Naive B cell (primary cell): ENCODE measurements around the gene CCDC60. TPM values are rescaled to one million over a fixed set of nuclear protein-coding genes. Genes with fewer than 3 reads are reported as not detected.

Source experiments
- ATAC-seq, 2 donors: fragments of 150-1000 bp; cut with Tn5 transposase; 2 replicates each; pipeline ENCODE4 v1.10.0; 2021; ENCODE audit warnings: low read depth in 2 of 2, mild to moderate bottlenecking in 2 of 2, moderate library complexity in 2 of 2
- DNase-seq: peaks from one replicate; pipeline ENCODE4 v3.0.0; 2022
- H3K27ac Mint-ChIP-seq, 6 donors: one replicate each; pipeline ENCODE4 v1.8.0; 2020 to 2022; ENCODE audit warnings: mild to moderate bottlenecking in 6 of 6, mixed read lengths in 6 of 6, moderate library complexity in 5 of 6, inconsistent platforms in 2 of 6
- H3K27me3 Mint-ChIP-seq, 3 donors: one replicate each; pipeline ENCODE4 v1.8.0; 2021 to 2022; ENCODE audit warnings: mixed read lengths in 3 of 3, mild to moderate bottlenecking in 1 of 3
- H3K36me3 Mint-ChIP-seq, 2 donors: one replicate each; pipeline ENCODE4 v1.8.0; 2020 to 2022; ENCODE audit warnings: mixed read lengths in 2 of 2, inconsistent platforms in 1 of 2, mild to moderate bottlenecking in 1 of 2
- H3K4me1 Mint-ChIP-seq, 3 donors: one replicate each; pipeline ENCODE4 v1.8.0; 2020 to 2022; ENCODE audit warnings: mixed read lengths in 3 of 3, inconsistent platforms in 1 of 3, mild to moderate bottlenecking in 1 of 3, moderate library complexity in 1 of 3
- H3K4me3 Mint-ChIP-seq, 8 donors: one replicate each; pipeline ENCODE4 v1.8.0; 2020 to 2022; ENCODE audit warnings: mild to moderate bottlenecking in 8 of 8, mixed read lengths in 8 of 8, moderate library complexity in 8 of 8, inconsistent platforms in 2 of 8
- H3K9me3 Mint-ChIP-seq, 7 donors: one replicate each; pipeline ENCODE4 v1.8.0; 2020 to 2022; ENCODE audit warnings: mixed read lengths in 7 of 7, mild to moderate bottlenecking in 5 of 7, inconsistent platforms in 2 of 7, moderate library complexity in 1 of 7
- polyA plus RNA-seq, 6 donors: library from polyadenylated mRNA; unstranded; fragments of 300-500 nt; fragmentation: Illumina TruSeq; gene quantifications; one replicate each; pipeline ENCODE4 v1.2.3, GENCODE V29; 2021; ENCODE audit warnings: low read depth in 6 of 6

CCDC60 gene
- polyA plus RNA-seq, 6 donors from 2014 or later: not detected

- H3K4me1 Mint-ChIP-seq: no peaks in the 10 kb centered on the region
- ATAC-seq: no peak
These were observed 144.6 kb downstream of the CCDC60 start for GRCh38 chr12:119479121-119479561.

DNA sequence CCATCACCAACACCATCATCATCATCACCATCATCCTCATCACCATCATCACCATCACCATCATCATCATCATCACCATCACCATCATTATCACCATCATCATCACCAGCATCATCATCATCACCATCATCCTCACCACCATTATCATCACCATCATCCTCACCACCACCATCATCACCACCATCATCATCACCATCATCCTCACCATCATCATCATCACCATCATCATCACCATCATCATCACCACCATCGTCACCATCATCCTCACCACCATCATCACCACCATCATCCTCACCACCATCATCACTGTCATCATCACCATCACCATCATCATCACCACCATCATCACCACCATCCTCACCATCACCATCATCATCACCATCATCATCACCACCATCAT lies 146.0 kb downstream of the CCDC60 start:
- DNase-seq (no peak), ATAC-seq (no peak)
- Mint-ChIP-seq H3K9me3 (peaks cover 0 to 8% (median 4%) of the 10 kb centered on the region in 7 donors), H3K27me3 (peaks cover 0 to 10% (median 8%) of the 10 kb centered on the region in 3 donors), H3K4me3 (no peak overlapping the region), H3K4me1 (no peaks in the 10 kb centered on the region), H3K27ac (no peak overlapping the region), H3K36me3 (no peaks in the 10 kb centered on the region)

More at GRCh38 chr12:119479121-119479561, 144.6 kb downstream of the CCDC60 start:
- Mint-ChIP-seq H3K36me3 (no peaks in the 10 kb centered on the region), H3K27me3 (peaks cover 0 to 7% (median 3%) of the 10 kb centered on the region in 3 donors), H3K4me3 (no peak overlapping the region), H3K27ac (no peak overlapping the region), H3K9me3 (peaks cover 0 to 8% (median 3%) of the 10 kb centered on the region in 7 donors)
- no peak for DNase-seq

- peaks cover 0 to 12% (median 4%) of the 10 kb centered on the region in 7 donors for H3K9me3 Mint-ChIP-seq
These were observed 152.1 kb downstream of the CCDC60 start for GRCh38 chr12:119486599-119487154.

GRCh38 chr12:119491814-119492213 lies 157.3 kb downstream of the CCDC60 start:
- no peak overlapping the region for H3K27ac Mint-ChIP-seq
- H3K4me1 Mint-ChIP-seq: no peaks in the 10 kb centered on the region
- ATAC-seq (no peak), DNase-seq (no peak)
- peaks cover 0 to 6% (median 4%) of the 10 kb centered on the region in 7 donors for H3K9me3 Mint-ChIP-seq
- H3K4me3 Mint-ChIP-seq: no peak overlapping the region
- peaks cover 19 to 45% (median 21%) of the 10 kb centered on the region in 3 donors for H3K27me3 Mint-ChIP-seq
- no peaks in the 10 kb centered on the region for H3K36me3 Mint-ChIP-seq

More at GRCh38 chr12:119486599-119487154, 152.1 kb downstream of the CCDC60 start:
- peak overlapping the region in 1 of 8 donors; percentile 24 for H3K4me3 Mint-ChIP-seq
- no peaks in the 10 kb centered on the region for H3K36me3 Mint-ChIP-seq
- DNase-seq: no peak
- no peak for ATAC-seq
- no peaks in the 10 kb centered on the region for H3K4me1 Mint-ChIP-seq
- H3K27ac Mint-ChIP-seq: no peak overlapping the region
- H3K27me3 Mint-ChIP-seq: peaks cover 8 to 27% (median 26%) of the 10 kb centered on the region in 3 donors

GRCh38 chr12:119500209-119500608 lies 165.7 kb downstream of the CCDC60 start:
- Mint-ChIP-seq H3K36me3 (no peaks in the 10 kb centered on the region), H3K4me3 (no peak overlapping the region), H3K27ac (no peak overlapping the region), H3K9me3 (peaks cover 0 to 3% (median 0%) of the 10 kb centered on the region in 7 donors), H3K27me3 (peaks cover 15 to 32% (median 22%) of the 10 kb centered on the region in 3 donors), H3K4me1 (no peaks in the 10 kb centered on the region)
- ATAC-seq: no peak
- no peak for DNase-seq

GRCh38 chr12:119501052-119501451 lies 166.5 kb downstream of the CCDC60 start:
- no peak for ATAC-seq

DNA sequence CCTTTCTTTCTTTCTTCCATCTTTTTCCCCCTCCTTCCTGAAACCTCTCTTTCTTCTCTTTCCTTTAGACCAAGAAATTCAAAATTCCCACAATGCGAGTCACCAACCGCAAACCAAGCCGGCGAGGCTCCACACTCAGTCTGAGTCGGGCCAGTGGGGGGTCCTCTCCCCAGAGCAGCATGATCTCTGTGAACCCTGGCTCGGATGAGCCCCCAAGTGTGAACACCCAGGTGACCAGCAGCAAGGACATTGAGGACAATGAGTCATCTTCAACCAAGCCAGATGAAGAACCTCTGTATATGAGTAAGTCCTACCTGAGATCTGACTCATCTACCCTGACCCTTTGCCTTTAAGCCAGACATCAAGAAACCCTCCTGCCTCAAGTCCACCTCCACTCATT lies 170.5 kb downstream of the CCDC60 start:
- DNase-seq: no peak
- no peak overlapping the region for H3K27ac Mint-ChIP-seq
- ATAC-seq: no peak
- H3K4me1 Mint-ChIP-seq: no peaks in the 10 kb centered on the region
- no peaks in the 10 kb centered on the region for H3K36me3 Mint-ChIP-seq
- peaks cover 0 to 4% (median 1%) of the 10 kb centered on the region in 7 donors for H3K9me3 Mint-ChIP-seq
- H3K27me3 Mint-ChIP-seq: peaks cover 12 to 16% (median 14%) of the 10 kb centered on the region in 3 donors
- H3K4me3 Mint-ChIP-seq: peak overlapping the region in 1 of 8 donors; percentile 68

More at GRCh38 chr12:119501052-119501451, 166.5 kb downstream of the CCDC60 start:
- no peak overlapping the region for H3K27ac Mint-ChIP-seq
- no peak for DNase-seq
- H3K4me3 Mint-ChIP-seq: no peak overlapping the region
- no peaks in the 10 kb centered on the region for H3K36me3 Mint-ChIP-seq
- no peaks in the 10 kb centered on the region for H3K4me1 Mint-ChIP-seq
- peaks cover 0 to 3% (median 0%) of the 10 kb centered on the region in 7 donors for H3K9me3 Mint-ChIP-seq
- H3K27me3 Mint-ChIP-seq: peaks cover 15 to 26% (median 19%) of the 10 kb centered on the region in 3 donors

- DNase-seq: no peak
- Mint-ChIP-seq H3K27ac (no peak overlapping the region), H3K4me1 (no peaks in the 10 kb centered on the region), H3K36me3 (no peaks in the 10 kb centered on the region), H3K27me3 (peaks cover 16 to 32% (median 26%) of the 10 kb centered on the region in 3 donors), H3K4me3 (no peak overlapping the region), H3K9me3 (peaks cover 0 to 7% (median 2%) of the 10 kb centered on the region in 7 donors)
- no peak for ATAC-seq
These were observed 178.4 kb downstream of the CCDC60 start for GRCh38 chr12:119512772-119513497.

- Mint-ChIP-seq H3K4me3 (no peak overlapping the region), H3K4me1 (no peaks in the 10 kb centered on the region), H3K27me3 (peaks cover 0 to 20% (median 19%) of the 10 kb centered on the region in 3 donors), H3K27ac (no peak overlapping the region), H3K9me3 (peaks cover 0 to 19% (median 8%) of the 10 kb centered on the region in 7 donors), H3K36me3 (no peaks in the 10 kb centered on the region)
- ATAC-seq (no peak), DNase-seq (no peak)
These were observed 193.7 kb downstream of the CCDC60 start for GRCh38 chr12:119528241-119528640.

- Mint-ChIP-seq H3K27ac (no peak overlapping the region), H3K4me1 (no peaks in the 10 kb centered on the region), H3K9me3 (peaks cover 0 to 17% (median 5%) of the 10 kb centered on the region in 7 donors), H3K36me3 (peaks cover 0 to 4% of the 10 kb centered on the region in 2 donors), H3K4me3 (no peak overlapping the region), H3K27me3 (peaks cover 37 to 41% (median 41%) of the 10 kb centered on the region in 3 donors)
- ATAC-seq (no peak), DNase-seq (no peak)
These were observed 205.9 kb downstream of the CCDC60 start for GRCh38 chr12:119540476-119540875.

- Mint-ChIP-seq H3K36me3 (peaks cover 0 to 4% of the 10 kb centered on the region in 2 donors), H3K4me1 (no peaks in the 10 kb centered on the region), H3K27me3 (peaks cover 50 to 65% (median 64%) of the 10 kb centered on the region in 3 donors), H3K9me3 (peaks cover 0 to 4% (median 0%) of the 10 kb centered on the region in 7 donors), H3K4me3 (no peak overlapping the region), H3K27ac (peak overlapping the region in 1 of 6 donors; percentile 86)
- DNase-seq (peak; percentile 36), ATAC-seq (no peak)
These were observed 210.5 kb downstream of the CCDC60 start for GRCh38 chr12:119544765-119545625.

- H3K27ac Mint-ChIP-seq: no peak overlapping the region
- H3K9me3 Mint-ChIP-seq: peaks cover 0 to 2% (median 0%) of the 10 kb centered on the region in 7 donors
- H3K36me3 Mint-ChIP-seq: peaks cover 0 to 4% of the 10 kb centered on the region in 2 donors
- DNase-seq (no peak), ATAC-seq (no peak)
- H3K4me3 Mint-ChIP-seq: no peak overlapping the region
- peaks cover 40 to 63% (median 61%) of the 10 kb centered on the region in 3 donors for H3K27me3 Mint-ChIP-seq
- no peaks in the 10 kb centered on the region for H3K4me1 Mint-ChIP-seq
These were observed 211.8 kb downstream of the CCDC60 start for GRCh38 chr12:119546340-119546739.

DNA sequence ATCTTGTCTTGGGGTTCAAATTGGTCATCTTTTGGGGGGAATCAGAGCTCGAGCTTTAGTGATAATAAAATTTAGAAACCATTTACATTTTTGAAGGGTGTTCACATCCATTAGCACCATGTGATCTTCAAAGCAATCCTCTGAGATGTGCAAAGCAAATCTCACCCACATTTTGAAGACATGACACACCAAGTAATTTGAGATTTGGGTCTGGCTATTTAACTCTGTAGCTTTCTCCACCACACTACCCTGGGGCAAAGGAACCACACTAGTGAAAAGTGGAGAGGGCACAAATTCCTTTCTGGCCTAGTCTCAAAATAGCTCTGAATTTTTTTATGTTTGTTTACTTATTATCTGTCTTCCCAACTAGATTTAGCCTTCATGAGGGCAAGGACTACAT lies 212.5 kb downstream of the CCDC60 start:
- Mint-ChIP-seq H3K4me1 (no peaks in the 10 kb centered on the region), H3K36me3 (peaks cover 0 to 3% of the 10 kb centered on the region in 2 donors), H3K9me3 (peaks cover 0 to 2% (median 0%) of the 10 kb centered on the region in 7 donors), H3K4me3 (no peak overlapping the region), H3K27ac (no peak overlapping the region), H3K27me3 (peaks cover 34 to 57% (median 56%) of the 10 kb centered on the region in 3 donors)
- ATAC-seq (no peak), DNase-seq (no peak)
